ENCODE measurements around the gene TNNI3K. TPM values are rescaled to one million over a fixed set of nuclear protein-coding genes. Genes with fewer than 3 reads are reported as not detected.
A peak's percentile ranks its signal among the peaks of the same experiment; 100 is the strongest.

Gene TNNI3K
- total RNA-seq, 1 donor from 2014 or later: 12.5 TPM

GRCh38 chr1:74548961-74549750 is 314.0 kb downstream of the TNNI3K start:
- DNase-seq (ENCODE audit: low spot score): no peak

GRCh38 chr1:74549932-74550331 is 314.7 kb downstream of the TNNI3K start:
- DNase-seq (ENCODE audit: low spot score): no peak

GRCh38 chr1:74570797-74571492 is 335.8 kb downstream of the TNNI3K start:
- no peak for DNase-seq (ENCODE audit: low spot score)

GRCh38 chr1:74571493-74571800 is 336.3 kb downstream of the TNNI3K start:
- no peak for DNase-seq (ENCODE audit: low spot score)

- peak; percentile 63 for DNase-seq (ENCODE audit: low spot score)
Measured at GRCh38 chr1:74571891-74572290, 336.7 kb downstream of the TNNI3K start.

GRCh38 chr1:74578101-74578500 is 342.9 kb downstream of the TNNI3K start:
- no peak for DNase-seq (ENCODE audit: low spot score)

- no peak for DNase-seq (ENCODE audit: low spot score)
Measured at GRCh38 chr1:74579425-74579824, 344.2 kb downstream of the TNNI3K start.

GRCh38 chr1:74583397-74583796 is 348.2 kb downstream of the TNNI3K start:
- no peak for DNase-seq (ENCODE audit: low spot score)

- DNase-seq (ENCODE audit: low spot score): no peak
Measured at GRCh38 chr1:74584185-74584584, 349.0 kb downstream of the TNNI3K start.

GRCh38 chr1:74586253-74586897 is 351.2 kb downstream of the TNNI3K start:
- no peak for DNase-seq (ENCODE audit: low spot score)

- DNase-seq (ENCODE audit: low spot score): no peak
Measured at GRCh38 chr1:74587888-74588287, 352.7 kb downstream of the TNNI3K start.

- no peak for DNase-seq (ENCODE audit: low spot score)
Measured at GRCh38 chr1:74590288-74590687, 355.1 kb downstream of the TNNI3K start.

GRCh38 chr1:74591949-74592348 is 356.8 kb downstream of the TNNI3K start:
- peak; percentile 94 for DNase-seq (ENCODE audit: low spot score)

GRCh38 chr1:74592580-74593355 is 357.6 kb downstream of the TNNI3K start:
- no peak for DNase-seq (ENCODE audit: low spot score)

Other genes with a start within 250 kb of the TNNI3K start
- gene LRRIQ3, start 37.2 kb upstream of the TNNI3K start, total RNA-seq (ENCODE audit: insufficient read depth, low replicate concordance): 25.8 TPM
- gene FPGT, start 37.1 kb upstream of the TNNI3K start, total RNA-seq (ENCODE audit: insufficient read depth, low replicate concordance): 33.0 TPM